Endothelial cell of umbilical vein (primary cell): ENCODE results near the gene CDK19. TPM values are rescaled to one million over a fixed set of nuclear protein-coding genes. Genes with fewer than 3 reads are reported as not detected.
"Not testable (repeated sequence)": the region's sequence is repeated elsewhere in the genome, so short reads cannot be mapped to it uniquely, and the experiment has no call there.

Experiments
- BruUV-seq: library from RNA; stranded (reverse); fragments of 400-500 nt; replicated peaks from 2 replicates; lab custom pipeline; 2021; lab: Mats Ljungman, UMichigan
- CTCF ChIA-PET: fragments of 300-600, 350-600 bp; sonication (Branson Sonifier 250); formaldehyde crosslinking; loops from one replicate; lab custom pipeline; 2021; ENCODE audit warnings: antibody characterized with exemption, inconsistent platforms; lab: Charles Lee
- POLR2A ChIA-PET: fragments of 300-600, 350-600 bp; sonication (Branson Sonifier 250); formaldehyde crosslinking; loops from one replicate; lab custom pipeline; 2021; ENCODE audit warnings: antibody characterized with exemption, inconsistent platforms; lab: Charles Lee
- DNase-seq: peaks from one replicate; pipeline ENCODE4 v3.0.0-alpha.2; 2011; ENCODE audit warnings: low read depth, low spot score
- FAIRE-seq: peaks from 2 replicates; lab custom pipeline; 2011; peaks lifted over from hg19 to GRCh38; lab: Jason Lieb, UNC
- H2AFZ ChIP-seq: 2 replicates; pipeline ENCODE4 v1.6.0; 2012; ENCODE audit warnings: low read depth, low read length, control low read depth, inconsistent platforms
- H3K27ac ChIP-seq: 2 replicates; pipeline ENCODE4 v1.5.1; 2011; ENCODE audit warnings: low read depth, mild to moderate bottlenecking, control low read depth, low read length, moderate library complexity; ENCODE audit not compliant: insufficient read depth
- H3K27me3 ChIP-seq, 2 experiments: 2 replicates each; pipeline versions ENCODE4 v1.6.0 to v1.6.1; 2011; ENCODE audit warnings: low read length in 2 of 2, mixed read lengths in 1 of 2; ENCODE audit not compliant: control insufficient read depth in 2 of 2, insufficient read depth in 2 of 2
- H3K36me3 ChIP-seq, 2 experiments: 2 replicates in 1 of 2; 3 replicates in 1 of 2; pipeline ENCODE4 v1.5.1; 2011; ENCODE audit warnings: low read length in 2 of 2, mild to moderate bottlenecking in 1 of 2, moderate library complexity in 1 of 2; ENCODE audit not compliant: control insufficient read depth in 2 of 2, insufficient read depth in 2 of 2; ENCODE audit errors: extremely low read depth in 1 of 2
- H3K4me1 ChIP-seq: 3 replicates; pipeline ENCODE4 v1.5.1; 2011; ENCODE audit warnings: mild to moderate bottlenecking, low read length; ENCODE audit not compliant: control insufficient read depth, insufficient read depth; ENCODE audit errors: extremely low read depth
- H3K4me2 ChIP-seq: 2 replicates; pipeline ENCODE4 v1.6.1; 2011; ENCODE audit warnings: low read length, control low read depth, mixed read lengths; ENCODE audit not compliant: insufficient read depth
- H3K4me3 ChIP-seq, 3 experiments: fragments of 200-600 bp in 1 of 3; sonication (generic), shearing (Covaris generic) in 1 of 3; replicated peaks in 1 of 3; 2 replicates each; pipeline ENCODE4 v1.5.1; 2011 to 2016; ENCODE audit warnings: control low read depth in 3 of 3, low read length in 3 of 3, mild to moderate bottlenecking in 2 of 3, inconsistent platforms in 1 of 3, low read depth in 1 of 3, moderate library complexity in 1 of 3; ENCODE audit not compliant: insufficient read depth in 1 of 3
- H3K79me2 ChIP-seq: 2 replicates; pipeline ENCODE4 v1.6.0; 2012; ENCODE audit warnings: low read length, inconsistent platforms; ENCODE audit not compliant: control insufficient read depth, insufficient read depth
- H3K9ac ChIP-seq: replicated peaks from 2 replicates; pipeline ENCODE3; 2011; ENCODE audit warnings: low read length, control low read depth; ENCODE audit not compliant: insufficient read depth; ENCODE audit errors: extremely low read depth
- H3K9me1 ChIP-seq: replicated peaks from 3 replicates; pipeline ENCODE4 v1.6.0; 2011; ENCODE audit warnings: mild to moderate bottlenecking, low read length; ENCODE audit not compliant: control insufficient read depth, insufficient read depth; ENCODE audit errors: extremely low read depth
- H3K9me3 ChIP-seq: replicated peaks from 2 replicates; pipeline ENCODE4 v1.5.1; 2012; ENCODE audit warnings: low read length, inconsistent platforms; ENCODE audit not compliant: control insufficient read depth, insufficient read depth
- H4K20me1 ChIP-seq: replicated peaks from 2 replicates; pipeline ENCODE3; 2011; ENCODE audit warnings: mild to moderate bottlenecking, low read length; ENCODE audit not compliant: control insufficient read depth, insufficient read depth; ENCODE audit errors: extremely low read depth
- EZH2 ChIP-seq: IDR thresholded peaks from 2 replicates; pipeline ENCODE4 v1.6.1; 2012; ENCODE audit warnings: borderline replicate concordance, low read depth, mild to moderate bottlenecking, moderate library complexity, low read length, inconsistent platforms; ENCODE audit not compliant: severe bottlenecking
- FOS ChIP-seq: IDR thresholded peaks from 2 replicates; pipeline ENCODE4 v1.6.1; 2011; ENCODE audit warnings: mild to moderate bottlenecking, low read length, moderate library complexity, borderline replicate concordance; ENCODE audit not compliant: insufficient read depth
- GATA2 ChIP-seq: IDR thresholded peaks from 2 replicates; pipeline ENCODE4 v1.7.0; 2011; ENCODE audit warnings: low read depth, mild to moderate bottlenecking, moderate library complexity, mixed read lengths, low read length; ENCODE audit not compliant: insufficient read length, insufficient read depth
- JUN ChIP-seq: IDR thresholded peaks from 2 replicates; pipeline ENCODE4 v1.6.1; 2011; ENCODE audit warnings: borderline replicate concordance, low read depth; ENCODE audit not compliant: insufficient read length, insufficient read depth
- MYC ChIP-seq: IDR thresholded peaks from one replicate; pipeline ENCODE4 v1.6.1; 2011; ENCODE audit warnings: mild to moderate bottlenecking, low read depth, low read length
- POLR2A ChIP-seq: IDR thresholded peaks from 2 replicates; pipeline ENCODE4 v1.6.1; 2012; ENCODE audit warnings: low read depth, mild to moderate bottlenecking, control low read depth, low read length
- POLR2AphosphoS5 ChIP-seq: IDR thresholded peaks from 2 replicates; pipeline ENCODE4 v1.6.1; 2012; ENCODE audit warnings: low read depth, mild to moderate bottlenecking, control low read depth, low read length, moderate library complexity; ENCODE audit not compliant: insufficient read depth
- dilution Hi-C: fragments of 300-500 bp; cut with MboI; formaldehyde crosslinking; loops from one replicate; pipeline ENCODE4 v1.15.0; 2019; ENCODE audit warnings: low sequenced_read_pairs; ENCODE audit not compliant: extremely low pct_ligation_motif_present
- intact Hi-C: fragments of 100-400 bp; cut with micrococcal nuclease; formaldehyde crosslinking; loops from one replicate; pipeline ENCODE4 v1.10.0; 2022
- polyA plus RNA-seq, 4 experiments: library from polyadenylated mRNA; depleted of rRNA in 3 of 4; stranded (reverse) in 3 of 4; unstranded in 1 of 4; fragments of >200 nt; gene quantifications; 2 replicates each; pipeline versions ENCODE4 v1.2.1 to v1.2.3, GENCODE V29; 2011 to 2012; ENCODE audit warnings: missing spikeins in 1 of 4
- total RNA-seq: library from RNA; stranded (reverse); gene quantifications from 2 replicates; pipeline ENCODE4 v1.2.3, GENCODE V29; 2021
- TF ChIP-seq, protein P1 (sequence below): IDR thresholded peaks from 2 replicates; pipeline ENCODE4 v1.6.1; 2011; ENCODE audit not compliant: insufficient read depth, insufficient read length
- TF ChIP-seq, protein P2 (sequence below), 2 donors: IDR thresholded peaks; 1 replicate in 1 of 2; 2 replicates in 1 of 2; pipeline ENCODE4 v1.5.1; 2011; ENCODE audit warnings: low read length in 2 of 2, mild to moderate bottlenecking in 2 of 2, moderate library complexity in 2 of 2, control low read depth in 1 of 2, inconsistent platforms in 1 of 2, low read depth in 1 of 2; ENCODE audit not compliant: insufficient read depth in 1 of 2; ENCODE audit errors: extremely low read depth in 1 of 2

Gene CDK19
- total and polyA plus RNA-seq, 2 donors (not counting 3 experiments of a cell fraction or from before 2014, with no cell fraction given) = 4.6 to 12.1 TPM

DNA sequence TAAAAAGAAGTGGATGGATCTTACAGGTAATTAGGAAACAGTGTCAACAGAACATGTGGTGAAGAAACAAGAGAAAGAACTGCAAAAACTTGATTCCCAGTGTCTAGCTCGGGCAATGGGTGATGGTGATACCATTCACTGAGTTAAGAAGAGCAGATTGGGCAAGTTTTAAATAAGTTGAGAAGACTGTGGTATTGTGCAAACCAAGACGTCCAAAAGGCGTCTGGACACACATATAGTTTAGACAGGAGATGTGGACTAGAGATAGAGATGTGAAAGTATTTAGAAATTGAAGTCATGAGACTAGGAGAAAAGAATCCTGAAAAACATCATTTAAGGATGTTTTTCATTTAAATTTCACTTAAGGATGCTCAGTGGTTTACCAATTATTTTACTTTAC lies 53.9 kb downstream of the CDK19 start:
- CTCF ChIA-PET = no interaction called here
- intact Hi-C loops = no loop called here

DNA sequence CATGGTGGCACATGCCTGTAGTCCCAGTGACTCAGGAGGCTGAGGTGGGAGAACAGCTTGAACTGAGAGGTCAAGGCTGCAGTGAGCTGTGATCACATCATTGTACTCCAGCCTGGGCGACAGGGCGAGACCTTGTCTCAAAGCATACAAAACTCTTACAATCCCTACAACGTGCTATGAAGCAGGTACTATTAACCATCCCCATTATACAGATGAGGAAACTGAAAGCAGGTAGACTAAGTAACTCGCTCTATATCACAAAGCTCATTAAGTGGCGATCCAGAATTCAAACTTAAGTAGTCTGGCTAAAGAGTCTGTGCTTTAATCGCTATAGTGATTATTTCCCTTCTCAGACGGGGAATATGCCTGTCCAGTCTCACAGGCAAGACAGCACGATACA lies 54.7 kb downstream of the CDK19 start:
- POLR2A ChIA-PET = no interaction called here
- dilution Hi-C loops = no loop called here
- H3K4me1 ChIP-seq = no peaks in the 10 kb centered on the region
- no peaks in the 10 kb centered on the region for H3K9me1 ChIP-seq
- DNase-seq = no peak
- H2AFZ ChIP-seq = no peak overlapping the region
- no peaks in the 10 kb centered on the region for H3K36me3 ChIP-seq
- no peak for FAIRE-seq
- TF ChIP-seq, protein P1, sequence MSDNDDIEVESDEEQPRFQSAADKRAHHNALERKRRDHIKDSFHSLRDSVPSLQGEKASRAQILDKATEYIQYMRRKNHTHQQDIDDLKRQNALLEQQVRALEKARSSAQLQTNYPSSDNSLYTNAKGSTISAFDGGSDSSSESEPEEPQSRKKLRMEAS = no peak
- TF ChIP-seq POLR2A (no peak), GATA2 (no peak), POLR2AphosphoS5 (no peak), MYC (no peak), JUN (no peak), FOS (no peak), EZH2 (no peak)
- TF ChIP-seq, protein P2, sequence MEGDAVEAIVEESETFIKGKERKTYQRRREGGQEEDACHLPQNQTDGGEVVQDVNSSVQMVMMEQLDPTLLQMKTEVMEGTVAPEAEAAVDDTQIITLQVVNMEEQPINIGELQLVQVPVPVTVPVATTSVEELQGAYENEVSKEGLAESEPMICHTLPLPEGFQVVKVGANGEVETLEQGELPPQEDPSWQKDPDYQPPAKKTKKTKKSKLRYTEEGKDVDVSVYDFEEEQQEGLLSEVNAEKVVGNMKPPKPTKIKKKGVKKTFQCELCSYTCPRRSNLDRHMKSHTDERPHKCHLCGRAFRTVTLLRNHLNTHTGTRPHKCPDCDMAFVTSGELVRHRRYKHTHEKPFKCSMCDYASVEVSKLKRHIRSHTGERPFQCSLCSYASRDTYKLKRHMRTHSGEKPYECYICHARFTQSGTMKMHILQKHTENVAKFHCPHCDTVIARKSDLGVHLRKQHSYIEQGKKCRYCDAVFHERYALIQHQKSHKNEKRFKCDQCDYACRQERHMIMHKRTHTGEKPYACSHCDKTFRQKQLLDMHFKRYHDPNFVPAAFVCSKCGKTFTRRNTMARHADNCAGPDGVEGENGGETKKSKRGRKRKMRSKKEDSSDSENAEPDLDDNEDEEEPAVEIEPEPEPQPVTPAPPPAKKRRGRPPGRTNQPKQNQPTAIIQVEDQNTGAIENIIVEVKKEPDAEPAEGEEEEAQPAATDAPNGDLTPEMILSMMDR (IDR thresholded peaks at IDR 0.05; ENCODE audit: extremely low read depth in 1 of 2, insufficient read depth in 1 of 2, low read depth in 1 of 2, low read length in 2 of 2) = no peak
- no peaks in the 10 kb centered on the region for H3K27me3 ChIP-seq
- no peak overlapping the region for H3K4me2 ChIP-seq
- H3K9ac ChIP-seq = no peak overlapping the region
- H3K4me3 ChIP-seq = no peak overlapping the region
- no peak overlapping the region for H3K27ac ChIP-seq
- no peaks in the 10 kb centered on the region for H3K79me2 ChIP-seq
- BruUV-seq = no TSS peak
- H4K20me1 ChIP-seq = no peaks in the 10 kb centered on the region
- CTCF ChIA-PET = no interaction called here
- H3K9me3 ChIP-seq = no peaks in the 10 kb centered on the region
- intact Hi-C loops = no loop called here

More for the DNA sequence above, 53.9 kb downstream of the CDK19 start:
- POLR2A ChIA-PET = no interaction called here
- H3K9ac ChIP-seq = no peak overlapping the region
- no peaks in the 10 kb centered on the region for H3K9me3 ChIP-seq
- TF ChIP-seq FOS (no peak), POLR2AphosphoS5 (no peak)
- no TSS peak for BruUV-seq
- FAIRE-seq (no peak), DNase-seq (no peak)
- H4K20me1 ChIP-seq = no peaks in the 10 kb centered on the region
- H3K27ac ChIP-seq = no peak overlapping the region
- dilution Hi-C loops = no loop called here
- no peak overlapping the region for H3K4me3 ChIP-seq
- H2AFZ ChIP-seq = no peak overlapping the region
- H3K4me2 ChIP-seq = no peak overlapping the region
- no peaks in the 10 kb centered on the region for H3K27me3 ChIP-seq
- no peaks in the 10 kb centered on the region for H3K9me1 ChIP-seq
- H3K4me1 ChIP-seq = no peaks in the 10 kb centered on the region
- no peaks in the 10 kb centered on the region for H3K36me3 ChIP-seq
- H3K79me2 ChIP-seq = no peaks in the 10 kb centered on the region

DNA sequence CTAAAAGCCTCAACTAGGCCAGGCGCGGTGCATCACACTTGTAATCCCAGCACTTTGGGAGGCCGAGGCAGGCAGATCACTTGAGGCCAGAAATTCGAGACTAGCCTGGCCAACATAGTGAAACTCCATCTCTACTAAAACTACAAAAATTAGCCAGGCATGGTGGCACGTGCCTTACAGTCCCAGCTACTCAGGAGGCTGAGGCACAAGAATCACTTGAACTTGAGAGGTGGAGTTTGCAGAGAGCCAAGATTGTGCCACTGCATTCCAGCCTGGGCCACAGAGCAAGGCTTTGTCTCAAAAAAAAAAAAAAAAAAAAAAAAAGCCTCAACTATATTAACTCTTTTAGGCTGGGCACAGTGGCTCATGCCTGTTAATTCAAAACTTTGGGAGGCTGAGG lies 55.2 kb downstream of the CDK19 start:
- H3K9me1 ChIP-seq, CTCF ChIA-PET, DNase-seq, H3K9ac ChIP-seq, FAIRE-seq, H4K20me1 ChIP-seq, H3K9me3 ChIP-seq, H3K79me2 ChIP-seq, H3K36me3 ChIP-seq, H3K27me3 ChIP-seq, BruUV-seq, H3K27ac ChIP-seq, H2AFZ ChIP-seq, intact Hi-C loops, H3K4me1 ChIP-seq, dilution Hi-C loops, H3K4me2 ChIP-seq, POLR2A ChIA-PET, H3K4me3 ChIP-seq: not testable (repeated sequence)
